ENCODE measurements around the gene NCBP1.
"Not testable (repeated sequence)": the region's sequence is repeated elsewhere in the genome, so short reads cannot be mapped to it uniquely, and the experiment has no call there.

The NCBP1 gene

DNA sequence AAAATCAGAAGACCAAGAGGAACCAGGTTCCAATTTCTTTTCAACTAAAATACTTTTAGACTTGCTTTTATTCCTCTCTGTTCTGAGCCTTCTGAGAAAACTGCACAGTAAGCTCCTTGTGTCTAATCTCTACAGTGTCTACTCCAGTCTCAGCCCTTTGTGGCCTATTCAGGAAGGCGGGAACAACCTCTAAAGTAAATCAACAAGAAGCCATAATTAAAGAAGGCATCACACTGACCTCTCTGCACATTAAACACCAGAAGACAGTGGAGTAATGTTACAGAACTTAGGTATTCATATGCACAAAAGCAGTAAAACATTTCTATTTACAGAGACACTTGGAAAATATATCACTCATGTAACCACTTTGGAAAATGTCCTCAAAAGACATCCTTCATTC, 48.6 kb downstream of the NCBP1 start:
- no peak for DNase-seq

DNA sequence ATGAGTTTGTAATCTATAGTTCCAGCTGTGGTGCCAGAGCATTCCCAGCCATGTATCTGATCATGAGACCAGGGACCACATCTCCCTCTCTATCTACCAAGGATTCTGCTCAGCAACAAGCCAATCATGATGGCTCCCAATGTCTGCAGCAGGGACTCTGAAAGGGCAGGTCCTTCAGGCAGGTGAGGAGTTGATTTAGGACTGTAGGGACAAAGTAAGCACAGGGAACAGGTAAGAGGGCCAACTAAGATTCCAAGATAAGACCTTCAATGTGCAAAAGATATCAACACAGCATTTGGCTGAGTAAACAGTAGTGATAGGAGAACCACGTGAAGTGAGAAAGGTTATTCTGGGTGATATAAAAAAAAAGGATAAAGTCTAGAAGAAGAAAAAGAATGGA, 55.0 kb downstream of the NCBP1 start:
- no peak for DNase-seq

DNA sequence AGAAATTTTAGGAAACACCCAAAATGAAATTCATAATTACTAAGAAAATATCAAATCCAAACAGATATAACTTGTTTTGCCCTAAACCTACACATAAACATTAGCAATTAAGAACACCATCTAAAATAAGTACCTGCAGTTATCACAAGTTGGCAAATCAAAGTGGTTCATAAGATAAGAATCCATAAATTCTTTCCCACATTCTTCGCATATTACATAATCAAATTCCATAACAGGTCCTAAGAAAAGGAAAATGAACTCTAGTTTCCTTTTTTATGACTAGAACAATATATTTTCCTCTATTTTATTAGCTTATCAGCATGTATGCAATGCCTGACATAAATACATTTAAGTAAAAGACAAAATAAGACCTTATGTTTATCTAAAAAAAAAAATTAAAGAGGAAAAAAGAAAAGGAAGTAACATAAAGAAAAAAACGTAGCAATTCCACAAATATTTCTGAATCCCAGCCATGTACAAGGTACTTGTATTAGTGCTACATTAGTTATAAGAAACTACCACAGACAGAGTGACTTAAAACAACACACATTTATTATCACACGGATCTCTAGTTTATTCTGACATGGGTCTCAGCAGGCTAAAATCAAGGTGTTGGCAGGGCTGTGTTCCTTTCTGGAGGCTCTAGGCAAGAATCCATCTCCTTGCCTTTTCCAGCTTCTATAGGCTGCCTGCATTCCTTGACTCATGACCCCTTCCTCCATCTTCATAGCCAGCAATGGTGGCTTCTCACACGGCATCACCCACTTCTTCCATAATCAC, 56.0 kb downstream of the NCBP1 start:
- no peak for DNase-seq

DNA sequence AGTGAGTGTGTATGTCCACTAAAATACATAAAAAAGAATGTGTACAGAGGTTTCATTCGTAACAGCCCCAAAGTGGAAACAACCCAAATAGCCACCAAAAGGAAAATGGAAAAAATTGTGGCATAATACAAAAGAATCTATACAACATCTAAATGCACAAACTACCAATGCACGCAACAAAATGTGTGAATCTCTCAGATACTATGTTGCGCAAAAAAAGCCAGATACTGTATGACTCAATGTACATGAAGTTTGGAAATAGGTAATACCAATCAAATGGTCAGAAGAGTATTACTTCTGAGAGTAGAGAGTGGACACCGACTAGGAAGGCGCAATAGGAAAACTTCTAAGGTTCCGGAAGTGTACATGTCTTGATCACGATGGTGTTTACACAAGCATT, 61.1 kb downstream of the NCBP1 start:
- DNase-seq: no peak

DNA sequence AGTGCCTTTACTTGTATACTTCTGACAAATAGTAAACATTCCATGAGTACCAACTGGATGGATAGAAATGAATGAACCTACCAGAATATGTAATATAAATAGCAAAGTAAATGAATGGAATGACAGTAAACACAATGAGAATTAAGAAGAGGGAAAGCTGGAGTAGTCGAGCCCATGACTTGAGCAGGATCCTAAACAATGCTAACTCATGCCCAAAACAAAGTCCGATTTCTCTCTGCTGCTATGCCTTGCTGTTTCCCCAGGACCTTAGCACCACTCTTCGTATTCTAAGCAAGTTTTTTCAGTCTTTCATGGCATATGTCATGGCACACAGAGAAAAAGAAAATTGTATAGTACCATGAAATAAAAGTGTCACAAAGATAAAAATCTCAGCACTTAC, 61.8 kb downstream of the NCBP1 start:
- no peak for DNase-seq

DNA sequence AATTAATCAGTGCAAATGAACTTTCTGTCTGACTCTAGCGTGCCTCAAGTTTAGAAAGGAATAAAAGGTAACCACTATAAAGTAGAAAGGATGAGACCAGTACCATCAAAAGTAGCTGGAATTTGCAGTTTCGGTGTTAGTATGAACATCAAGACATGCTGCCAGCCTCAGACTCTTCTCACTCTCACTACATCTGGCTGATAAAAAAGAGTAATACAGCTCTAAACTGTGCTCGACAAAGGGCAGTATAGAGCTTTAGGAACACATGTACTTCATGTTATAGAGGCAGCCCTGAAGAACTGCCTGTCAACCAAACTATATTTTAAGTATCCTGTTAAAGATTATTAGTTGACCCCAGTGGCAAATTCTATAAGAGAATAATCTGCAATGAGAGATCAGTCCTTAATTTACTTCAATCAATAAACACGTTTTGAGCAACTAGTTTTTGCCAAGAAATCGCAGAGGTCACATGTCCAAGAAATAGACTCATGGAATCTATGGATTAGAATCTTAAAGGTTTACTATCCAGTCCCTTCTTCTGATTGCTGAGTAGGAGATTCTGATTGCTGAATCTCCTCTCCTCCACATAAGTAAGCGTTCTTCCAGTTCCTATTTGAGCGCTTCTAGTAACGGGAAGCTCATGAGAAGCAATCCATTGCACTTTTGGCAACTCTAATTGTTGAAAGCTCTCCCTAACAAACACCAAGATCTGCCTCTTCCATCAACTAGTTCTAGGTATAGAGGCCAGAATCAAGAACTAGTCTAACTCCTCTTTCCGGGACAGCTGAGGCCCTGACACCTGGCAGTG, 62.6 kb downstream of the NCBP1 start:
- no peak for DNase-seq

DNA sequence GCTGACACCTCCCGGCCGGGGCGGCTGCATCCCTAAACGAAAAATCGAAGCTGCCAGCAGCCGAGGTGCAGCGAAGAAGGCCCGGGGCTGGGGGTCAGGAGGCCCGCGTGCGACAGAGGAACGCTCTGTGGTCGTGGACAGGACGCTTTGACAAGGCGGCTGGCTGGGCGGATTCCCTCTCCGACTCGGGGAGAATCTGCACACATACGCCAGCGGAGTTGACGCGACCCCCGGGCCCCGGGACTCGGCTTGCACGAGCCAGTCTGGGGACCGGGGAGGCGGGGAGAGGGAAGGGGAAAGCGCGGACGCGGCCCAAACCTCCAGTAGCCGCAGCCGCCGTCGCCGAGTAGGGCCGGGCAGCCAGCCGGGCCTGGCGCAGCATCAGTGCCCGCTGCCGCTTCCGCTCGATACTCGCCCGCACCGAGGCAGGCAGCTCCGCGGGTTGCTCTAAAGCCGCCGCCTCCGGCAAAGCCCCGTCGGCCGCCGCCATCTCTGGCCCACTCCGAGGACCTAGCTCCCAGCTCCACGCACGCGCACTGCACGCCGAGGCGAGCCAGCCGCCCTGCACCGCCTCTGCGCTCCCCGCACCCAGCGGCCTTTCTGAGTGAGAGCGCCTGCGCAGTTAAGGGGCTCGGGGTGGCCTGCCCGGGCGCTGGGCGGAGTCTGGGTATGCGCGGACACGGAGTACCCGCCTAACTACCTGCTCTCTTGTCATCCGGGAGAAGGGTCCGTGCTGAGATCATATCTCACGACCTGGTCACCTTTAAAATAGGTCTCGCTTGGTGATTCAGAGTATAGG, 63.4 kb downstream of the NCBP1 start, which contains the start of gene XPA:
TSS of gene XPA (minus strand) at position 538 of the 799 bp plus-strand sequence. CDS start at position 490, 48 bp downstream.
- DNase-seq: peak; percentile 97

DNA sequence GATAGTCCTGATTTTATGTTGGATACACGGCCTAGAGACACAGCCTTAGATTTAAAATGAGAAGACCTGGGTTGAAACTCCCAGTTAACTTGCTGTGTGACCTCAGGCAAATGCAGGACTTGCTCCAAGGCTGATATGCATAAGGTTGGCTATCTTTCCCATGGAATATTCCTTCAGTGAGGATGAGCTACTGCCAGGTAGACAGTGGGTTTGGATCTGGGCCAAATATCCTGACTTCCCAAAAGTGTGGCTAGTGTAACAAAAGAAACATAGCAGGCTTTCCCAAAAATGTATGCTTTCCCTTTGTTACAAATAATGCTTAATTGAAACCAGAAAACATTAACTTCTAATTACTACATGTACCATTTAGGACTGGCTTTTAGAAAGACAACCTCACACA, 64.2 kb downstream of the NCBP1 start:
- DNase-seq: no peak

DNA sequence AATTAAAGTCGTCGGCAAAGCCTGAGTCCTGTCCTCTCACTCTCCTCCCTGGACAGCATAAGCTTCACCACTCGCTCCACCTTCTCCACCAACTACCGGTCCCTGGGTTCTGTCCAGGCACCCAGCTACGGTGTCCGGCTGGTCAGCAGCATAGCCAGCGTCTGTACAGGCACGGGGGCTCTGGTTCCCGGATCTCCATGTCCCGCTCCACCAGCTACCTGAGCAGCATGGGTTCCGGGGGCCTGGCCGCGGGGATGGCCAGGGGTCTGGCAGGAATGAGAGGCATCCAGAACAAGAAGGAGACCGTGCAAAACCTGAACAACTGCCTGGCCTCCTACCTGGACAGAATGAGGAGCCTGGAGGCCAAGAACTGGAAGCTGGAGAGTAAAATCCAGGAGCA, 65.2 kb downstream of the NCBP1 start:
- no peak for DNase-seq

DNA sequence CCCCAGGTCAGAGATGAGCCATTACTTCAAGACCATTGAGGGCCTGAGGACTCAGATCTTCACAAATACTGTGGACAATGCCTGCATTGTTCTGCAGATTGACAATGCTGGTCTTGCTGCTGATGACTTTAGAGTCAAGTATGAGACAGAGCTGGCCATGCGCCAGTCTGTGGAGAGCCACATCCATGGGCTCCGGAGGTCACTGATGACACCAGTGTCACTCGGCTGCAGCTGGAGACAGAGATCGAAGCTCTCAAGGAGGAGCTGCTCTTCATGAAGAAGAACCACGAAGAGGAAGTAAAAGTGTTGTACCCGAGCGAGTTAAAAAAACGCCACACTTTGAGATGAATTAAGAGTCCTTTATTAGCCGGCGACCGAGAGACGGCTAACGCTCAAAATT, 65.7 kb downstream of the NCBP1 start:
- DNase-seq: not testable (repeated sequence)

DNA sequence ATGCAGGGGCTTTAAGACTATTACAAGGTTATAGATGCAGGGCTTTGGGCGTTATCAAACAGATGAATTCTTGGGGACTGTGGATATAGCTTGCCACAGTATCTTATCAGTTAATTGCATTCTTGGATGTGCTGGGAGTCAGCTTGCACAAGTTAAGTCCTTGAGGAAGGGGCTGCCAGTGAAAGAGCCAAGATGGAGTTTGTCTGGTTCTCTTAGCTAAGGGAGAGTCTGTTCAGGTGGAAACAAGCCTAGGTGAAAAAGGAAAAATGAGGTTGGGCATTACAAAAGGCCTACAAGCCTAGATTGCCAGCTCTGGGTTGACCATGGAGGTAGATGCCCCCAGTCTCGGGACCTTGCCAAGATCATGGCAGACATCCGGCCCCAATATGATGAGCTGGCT, 66.2 kb downstream of the NCBP1 start:
- DNase-seq: not testable (repeated sequence)

DNA sequence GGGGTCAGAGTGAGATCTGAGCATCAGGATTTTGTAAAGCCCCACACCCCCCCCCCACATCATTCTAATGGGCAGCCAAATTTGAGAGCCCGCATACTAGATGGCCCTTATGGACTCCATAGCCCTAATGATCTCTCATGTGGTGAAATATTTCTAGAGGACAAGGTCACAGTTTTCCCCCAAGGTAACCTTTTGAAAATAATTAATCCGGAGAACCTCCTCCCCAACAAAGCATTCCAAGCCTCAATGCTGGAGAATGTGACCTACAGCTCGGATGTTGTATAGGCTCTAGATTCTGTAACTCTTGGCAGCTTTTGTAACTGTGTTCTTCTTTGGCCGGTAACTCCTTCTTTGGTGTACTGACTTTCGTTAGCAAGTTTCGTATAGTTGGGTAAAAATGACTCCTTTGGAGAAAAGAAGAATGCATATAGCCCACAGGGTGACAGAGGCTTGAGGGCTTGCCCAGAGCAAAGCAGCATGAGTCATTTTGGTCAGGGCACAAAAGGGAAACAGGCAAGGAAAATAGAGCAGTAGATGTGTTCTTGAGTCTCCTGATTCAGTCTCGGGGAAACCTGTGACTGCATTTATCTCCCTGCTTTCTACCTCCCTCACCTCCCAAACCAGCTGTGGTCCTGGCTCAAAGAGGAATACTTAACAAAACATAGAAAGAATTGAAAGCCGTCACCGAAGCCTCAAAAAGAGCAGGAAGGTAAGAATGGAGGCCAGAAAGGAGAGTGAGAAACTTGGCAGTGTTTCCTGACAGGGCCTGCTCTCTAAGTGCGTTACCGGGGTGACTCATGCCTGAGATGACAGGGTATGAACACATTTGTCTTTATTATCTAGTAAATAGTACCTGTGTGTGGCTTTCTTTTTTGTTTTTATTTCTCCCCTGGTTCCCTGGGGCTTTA, 70.1 kb downstream of the NCBP1 start:
- no peak for DNase-seq

DNA sequence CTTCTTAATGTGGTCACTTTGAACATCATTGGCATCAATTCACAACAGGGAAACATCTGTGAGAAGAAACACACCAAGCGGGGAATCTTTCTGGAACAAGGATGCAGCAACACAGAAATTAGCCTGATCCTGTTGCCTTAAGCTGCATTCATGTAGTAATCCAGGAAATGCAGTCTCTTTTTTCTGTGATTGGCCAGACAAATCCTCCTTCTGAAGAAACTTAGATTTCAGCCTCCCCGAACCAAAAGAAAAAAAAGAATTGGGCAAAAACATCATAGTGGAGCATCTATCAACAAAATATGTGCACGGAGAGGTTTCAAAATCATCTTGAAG, 70.7 kb downstream of the NCBP1 start:
- DNase-seq: no peak

DNA sequence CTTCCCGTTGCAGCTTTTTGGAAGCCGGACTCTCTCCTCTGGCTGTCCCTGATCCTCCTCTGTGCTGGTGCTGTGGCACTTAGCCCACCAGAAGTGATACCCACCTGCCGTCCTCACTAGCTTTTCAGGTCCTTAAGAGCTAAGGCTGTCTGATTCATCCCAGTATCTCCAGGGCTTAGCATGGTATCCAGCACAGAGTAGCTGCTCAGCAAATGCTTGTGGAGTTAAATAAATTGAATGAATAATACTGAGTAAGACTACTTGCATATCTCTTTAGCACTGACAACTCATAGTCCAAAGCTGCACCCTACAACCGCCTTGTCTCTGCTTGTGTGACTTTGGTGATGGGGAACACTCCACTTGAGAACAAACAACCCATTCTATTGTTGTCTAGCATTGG, 71.2 kb downstream of the NCBP1 start:
- no peak for DNase-seq

DNA sequence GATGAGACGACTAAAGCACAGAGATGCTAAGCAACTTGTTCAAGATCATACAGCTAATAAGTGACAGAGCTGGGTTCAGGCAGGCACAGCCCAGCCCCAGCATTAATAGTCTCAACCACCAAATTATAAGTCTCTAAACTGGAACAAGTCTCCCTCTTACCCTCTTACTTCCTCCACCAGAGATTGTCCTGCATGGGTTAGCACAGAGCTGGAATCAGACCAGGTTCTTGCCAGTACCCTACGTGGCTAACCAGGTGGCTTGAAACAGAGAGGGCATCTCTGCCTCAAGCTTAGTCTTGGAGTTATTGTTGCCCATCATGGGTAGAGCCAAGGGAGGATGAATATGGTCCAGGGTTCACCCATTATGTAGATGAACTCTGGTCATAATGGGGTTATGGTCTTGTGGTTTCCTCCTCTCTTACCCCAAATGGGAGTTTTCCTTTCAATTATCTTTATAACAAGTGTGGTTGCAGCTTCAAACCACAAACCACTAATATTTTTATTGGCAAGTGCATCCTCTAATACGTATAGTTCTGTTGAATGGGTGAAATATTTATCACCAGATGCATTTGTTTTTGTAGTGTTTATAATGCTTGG, 71.8 kb downstream of the NCBP1 start:
- DNase-seq: no peak

DNA sequence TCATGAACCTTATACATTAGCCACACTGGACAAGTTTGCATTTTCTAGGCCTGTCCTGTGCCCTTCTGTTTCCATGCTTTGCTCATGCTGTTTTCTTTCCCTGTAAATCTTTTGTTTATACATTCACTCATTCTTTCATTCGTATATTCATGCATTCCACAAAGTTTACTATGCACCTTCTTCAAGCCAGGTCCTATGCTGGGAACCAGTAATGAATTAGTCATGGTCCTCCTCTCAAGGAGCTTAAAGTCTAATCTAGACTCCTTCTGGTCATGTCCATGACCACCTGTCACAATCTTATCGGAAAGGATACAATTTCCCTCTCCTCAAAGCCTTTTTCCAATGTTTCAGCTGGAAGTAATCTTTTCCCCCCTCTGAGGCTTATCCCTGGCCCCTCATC, 72.6 kb downstream of the NCBP1 start:
- DNase-seq: no peak

DNA sequence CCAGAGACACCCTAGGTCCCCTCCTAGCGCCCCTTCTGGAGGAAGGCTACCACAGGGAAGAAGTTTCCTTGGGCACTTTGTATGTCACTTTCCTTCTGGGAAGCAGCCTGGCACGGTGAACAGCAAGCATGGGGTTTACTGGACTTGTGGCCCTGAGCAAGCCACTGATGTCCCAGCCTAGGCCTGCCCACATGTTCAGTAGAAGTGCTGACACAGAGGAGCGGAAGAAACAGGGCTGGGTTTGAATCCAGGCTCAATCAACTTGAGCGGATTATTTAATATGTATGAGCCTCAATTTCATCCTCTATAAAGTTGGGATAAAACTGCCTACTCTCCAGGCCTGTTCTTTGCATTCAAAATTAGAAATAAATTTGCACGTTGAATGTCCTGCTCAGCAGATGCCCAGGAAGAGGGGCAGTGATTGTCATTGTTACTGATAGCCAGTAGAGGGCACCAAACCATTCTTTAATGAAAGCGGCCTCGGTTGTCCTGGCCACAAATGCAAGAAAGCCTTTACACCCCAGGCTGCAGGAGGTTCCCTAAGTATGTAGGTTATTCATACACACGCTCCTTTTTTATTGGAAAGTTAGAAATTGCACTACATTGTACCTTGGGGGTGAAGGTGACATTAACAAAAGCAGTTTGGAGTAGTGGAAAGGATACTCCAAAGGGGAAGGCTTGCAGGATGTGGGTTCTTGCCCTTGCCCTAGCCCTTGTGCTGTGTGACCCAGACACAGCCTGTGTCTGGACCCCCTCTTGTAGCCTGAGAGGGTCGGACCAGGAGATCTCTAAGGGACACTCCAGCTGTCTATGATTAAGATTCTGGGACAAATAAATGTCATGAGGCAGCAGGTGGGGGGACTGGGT, 77.0 kb downstream of the NCBP1 start:
- DNase-seq: peak; percentile 65

DNA sequence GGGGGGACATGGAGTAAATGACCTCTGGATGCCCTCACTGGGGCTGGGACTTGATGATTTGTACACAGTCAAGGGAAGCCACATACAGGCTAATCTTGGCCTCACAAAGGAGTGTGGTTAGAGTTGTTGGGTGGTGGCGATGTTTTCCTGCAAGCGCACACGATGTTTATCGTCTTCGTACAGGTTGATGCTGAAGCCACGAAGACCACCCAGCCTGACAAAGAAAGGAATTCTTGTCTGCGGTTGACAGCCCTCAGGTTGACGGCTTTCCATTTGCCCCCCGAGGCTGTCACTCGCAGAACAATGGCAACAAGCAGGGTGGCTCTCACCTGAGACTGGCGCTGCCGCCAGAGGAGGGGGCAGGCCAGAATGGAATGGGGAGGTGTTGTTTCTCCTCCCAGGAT, 77.6 kb downstream of the NCBP1 start:
- no peak for DNase-seq

DNA sequence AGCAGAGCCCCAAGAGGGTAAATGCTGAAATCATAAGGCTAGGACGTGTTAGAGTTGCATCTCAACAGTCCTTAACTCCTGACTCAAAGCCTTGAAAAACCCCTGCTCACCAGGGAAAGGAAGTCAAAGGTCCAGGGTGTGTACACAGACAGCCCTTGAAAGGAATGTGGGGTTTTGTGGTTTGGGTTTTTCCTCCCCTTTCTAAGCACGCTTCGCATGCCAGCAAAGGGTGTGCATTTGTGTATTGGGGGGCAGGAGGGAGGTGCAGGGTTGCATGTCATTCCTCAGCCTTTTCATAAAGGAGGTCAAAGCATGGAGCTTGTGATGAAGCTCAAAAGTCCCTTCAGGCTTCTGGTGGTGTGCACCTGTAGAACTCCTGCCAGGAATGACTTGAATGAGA, 80.8 kb downstream of the NCBP1 start:
- DNase-seq: no peak

DNA sequence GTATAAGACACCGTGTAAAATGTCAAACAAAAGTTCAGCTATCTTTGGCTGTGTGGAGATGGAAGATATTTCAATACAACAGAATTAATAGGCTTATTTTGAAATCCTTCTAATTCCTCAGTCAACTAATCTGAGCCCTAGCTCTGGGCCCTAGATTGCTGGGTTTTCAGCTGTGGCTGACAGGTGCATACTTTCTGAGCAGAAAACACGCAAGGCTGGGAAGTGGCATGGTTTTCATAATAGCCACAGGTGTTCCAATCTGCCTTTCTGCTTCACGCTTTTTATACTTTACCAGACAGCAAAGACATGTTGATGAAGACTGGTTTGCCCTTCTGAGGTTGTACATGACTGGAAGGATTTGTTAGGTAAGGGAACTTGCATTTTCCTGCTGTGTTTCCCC, 84.2 kb downstream of the NCBP1 start:
- DNase-seq: no peak

DNA sequence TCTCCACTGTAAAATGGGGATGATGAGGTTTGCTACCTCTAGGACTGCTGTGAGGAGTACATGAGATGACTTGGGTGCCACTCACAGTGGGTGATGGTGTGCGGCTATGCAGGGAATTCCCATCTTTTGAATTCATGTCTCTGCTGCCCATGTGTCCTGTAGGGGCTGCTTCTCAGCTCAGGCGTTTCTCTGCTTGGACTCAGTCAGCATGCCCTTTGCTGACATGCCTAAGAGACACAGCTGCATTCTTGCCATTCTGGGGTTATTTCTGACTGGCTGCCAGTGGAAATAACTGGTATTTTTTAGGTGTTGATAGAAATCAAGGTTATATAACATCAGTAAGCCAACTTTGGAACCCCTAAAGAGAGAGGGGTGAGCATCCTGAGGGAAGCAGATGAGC, 87.8 kb downstream of the NCBP1 start:
- DNase-seq: no peak
